Natural killer cell (primary cell): ENCODE measurements around the gene SEBOX. TPM values are rescaled to one million over a fixed set of nuclear protein-coding genes. Genes with fewer than 3 reads are reported as not detected.

Experiments used
- ATAC-seq, 3 donors: fragments of 150-1000 bp in 2 of 3; fragments of 200-7000 bp in 1 of 3; cut with Tn5 transposase; 1 replicate in 1 of 3; 2 replicates in 2 of 3; pipeline ENCODE4 v1.10.0; 2021; ENCODE audit warnings: mild to moderate bottlenecking in 2 of 3, moderate library complexity in 2 of 3
- DNase-seq, 2 donors: peaks; one replicate each; pipeline versions ENCODE4 v3.0.0 to v3.0.0-alpha.2; 2013 to 2021; ENCODE audit warnings: mixed read lengths in 1 of 2
- H3K27ac ChIP-seq: one replicate; pipeline ENCODE4 v1.5.1; 2013; ENCODE audit warnings: mild to moderate bottlenecking, low read length
- H3K27me3 ChIP-seq: one replicate; pipeline ENCODE4 v1.6.1; 2013; ENCODE audit warnings: low read length; ENCODE audit not compliant: control insufficient read depth, insufficient read depth
- H3K36me3 ChIP-seq: one replicate; pipeline ENCODE4 v1.6.1; 2013; ENCODE audit warnings: low read length; ENCODE audit not compliant: control insufficient read depth, insufficient read depth
- H3K4me1 ChIP-seq: one replicate; pipeline ENCODE4 v1.6.1; 2013; ENCODE audit warnings: low read length; ENCODE audit not compliant: control insufficient read depth, insufficient read depth
- H3K4me3 ChIP-seq: one replicate; pipeline ENCODE4 v1.5.1; 2013; ENCODE audit warnings: low read length
- H3K9me3 ChIP-seq: one replicate; pipeline ENCODE4 v1.6.1; 2013; ENCODE audit warnings: low read length; ENCODE audit not compliant: control insufficient read depth, insufficient read depth
- H3K27ac Mint-ChIP-seq, 2 donors: one replicate each; pipeline ENCODE4 v1.8.0; 2022; ENCODE audit warnings: mild to moderate bottlenecking in 2 of 2, mixed read lengths in 2 of 2, moderate library complexity in 1 of 2
- H3K27me3 Mint-ChIP-seq, 2 donors: one replicate each; pipeline ENCODE4 v1.8.0; 2022; ENCODE audit warnings: low read depth in 2 of 2, mixed read lengths in 2 of 2
- H3K36me3 Mint-ChIP-seq: one replicate; pipeline ENCODE4 v1.8.0; 2022; ENCODE audit warnings: mixed read lengths
- H3K4me1 Mint-ChIP-seq, 2 donors: one replicate each; pipeline ENCODE4 v1.8.0; 2022; ENCODE audit warnings: mixed read lengths in 2 of 2
- H3K4me3 Mint-ChIP-seq: one replicate; pipeline ENCODE4 v1.8.0; 2022; ENCODE audit warnings: mild to moderate bottlenecking, moderate library complexity, mixed read lengths
- H3K9me3 Mint-ChIP-seq, 2 donors: one replicate each; pipeline ENCODE4 v1.8.0; 2022; ENCODE audit warnings: mixed read lengths in 2 of 2
- CTCF ChIP-seq: fragments of 200-600 bp; IDR thresholded peaks from one replicate; pipeline ENCODE4 v1.8.0; 2022; ENCODE audit warnings: antibody characterized with exemption
- WGBS: methylation state at CpG from one replicate; pipeline ENCODE4 v1.1.7; 2013; ENCODE audit warnings: missing lambda C conversion rate; ENCODE audit not compliant: insufficient coverage; 5-methylcytosine and 5-hydroxymethylcytosine counted together
- intact Hi-C: fragments of 100-400 bp; cut with micrococcal nuclease; formaldehyde crosslinking; loops from one replicate; pipeline ENCODE4 v1.14.2; 2022
- total RNA-seq, 4 donors: library from RNA; stranded (reverse); fragments of 120-200 nt in 1 of 4; gene quantifications; one replicate each; pipeline versions ENCODE4 v1.2.3 to v1.2.4, GENCODE V29; 2013 to 2022

Gene SEBOX
- total RNA-seq, 3 donors from 2014 or later (not counting 1 experiment from before 2014, with no cell fraction given) = not detected

- intact Hi-C loops = no loop called here
- Mint-ChIP-seq H3K27me3 (no peaks in the 10 kb centered on the region), H3K4me3 (no peak overlapping the region), H3K36me3 (peaks cover 16% of the 10 kb centered on the region), H3K4me1 (peaks cover 0 to 6% of the 10 kb centered on the region in 2 donors), H3K9me3 (no peaks in the 10 kb centered on the region), H3K27ac (no peak overlapping the region)
- H3K4me1 ChIP-seq = no peaks in the 10 kb centered on the region
- H3K9me3 ChIP-seq = no peaks in the 10 kb centered on the region
- no CpG with 5 or more reads among the region's 1 CpG for WGBS
- H3K27ac ChIP-seq = no peak overlapping the region
- no peaks in the 10 kb centered on the region for H3K27me3 ChIP-seq
- H3K36me3 ChIP-seq = peaks cover 49% of the 10 kb centered on the region
- no peak for TF ChIP-seq CTCF
- H3K4me3 ChIP-seq = no peak overlapping the region
- DNase-seq = no peak
- ATAC-seq = no peak
These were observed 26.0 kb upstream of the SEBOX start for GRCh38 chr17:28390984-28391383.

- WGBS = 100% methylated on average over 2 of the region's 2 CpGs
- Mint-ChIP-seq H3K4me1 (peaks cover 0 to 8% of the 10 kb centered on the region in 2 donors), H3K27ac (peak overlapping the region in 1 of 2 donors; percentile 11), H3K36me3 (peaks cover 16% of the 10 kb centered on the region), H3K27me3 (no peaks in the 10 kb centered on the region), H3K4me3 (no peak overlapping the region), H3K9me3 (no peaks in the 10 kb centered on the region)
- H3K27me3 ChIP-seq = no peaks in the 10 kb centered on the region
- no peak for TF ChIP-seq CTCF
- H3K27ac ChIP-seq = no peak overlapping the region
- peaks cover under 1% of the 10 kb centered on the region for H3K4me1 ChIP-seq
- H3K4me3 ChIP-seq = no peak overlapping the region
- ATAC-seq = no peak
- peaks cover 45% of the 10 kb centered on the region for H3K36me3 ChIP-seq
- intact Hi-C loops = no loop called here
- H3K9me3 ChIP-seq = no peaks in the 10 kb centered on the region
- no peak for DNase-seq
These were observed 25.6 kb upstream of the SEBOX start for GRCh38 chr17:28390563-28390962.

- Mint-ChIP-seq H3K9me3 (no peaks in the 10 kb centered on the region), H3K4me1 (peaks cover 0 to 12% of the 10 kb centered on the region in 2 donors), H3K4me3 (no peak overlapping the region), H3K36me3 (peaks cover 16% of the 10 kb centered on the region), H3K27ac (peak overlapping the region in 1 of 2 donors; percentile 11), H3K27me3 (no peaks in the 10 kb centered on the region)
- H3K27me3 ChIP-seq = no peaks in the 10 kb centered on the region
- peaks cover 43% of the 10 kb centered on the region for H3K36me3 ChIP-seq
- TF ChIP-seq CTCF = no peak
- peaks cover 5% of the 10 kb centered on the region for H3K4me1 ChIP-seq
- 100% methylated on average over 1 of the region's 1 CpG for WGBS
- H3K27ac ChIP-seq = no peak overlapping the region
- no peak for DNase-seq
- no peaks in the 10 kb centered on the region for H3K9me3 ChIP-seq
- H3K4me3 ChIP-seq = no peak overlapping the region
- intact Hi-C loops = no loop called here
- ATAC-seq = no peak
These were observed 25.1 kb upstream of the SEBOX start for GRCh38 chr17:28390141-28390540.

- H3K36me3 ChIP-seq = peaks cover 37% of the 10 kb centered on the region
- DNase-seq (no peak), ATAC-seq (no peak)
- Mint-ChIP-seq H3K4me3 (no peak overlapping the region), H3K27me3 (no peaks in the 10 kb centered on the region), H3K9me3 (no peaks in the 10 kb centered on the region), H3K27ac (no peak overlapping the region), H3K4me1 (peaks cover 7 to 30% of the 10 kb centered on the region in 2 donors), H3K36me3 (peaks cover 16% of the 10 kb centered on the region)
- WGBS = 97% methylated on average over 11 of the region's 11 CpGs
- H3K4me3 ChIP-seq = no peak overlapping the region
- H3K27me3 ChIP-seq = no peaks in the 10 kb centered on the region
- no peak overlapping the region for H3K27ac ChIP-seq
- H3K4me1 ChIP-seq = peaks cover 20% of the 10 kb centered on the region
- intact Hi-C loops = no loop called here
- no peaks in the 10 kb centered on the region for H3K9me3 ChIP-seq
- no peak for TF ChIP-seq CTCF
These were observed 23.1 kb upstream of the SEBOX start for GRCh38 chr17:28388106-28388505.
